GM10248 (cell line): ENCODE results near the gene GALNT17.

Experiments used
- CTCF ChIA-PET: fragments of 300-600 bp; sonication (Branson Sonifier 250); formaldehyde crosslinking; extraction: SDS; loops from one replicate; lab custom pipeline; 2021; ENCODE audit warnings: antibody characterized with exemption; lab: Yijun Ruan, JAX
- POLR2A ChIA-PET: fragments of 350-650 bp; sonication (Branson Sonifier 250); formaldehyde crosslinking; extraction: SDS; loops from one replicate; lab custom pipeline; 2020; ENCODE audit warnings: antibody characterized with exemption; lab: Yijun Ruan, JAX
- DNase-seq: peaks from one replicate; pipeline ENCODE4 v3.0.0; 2012; ENCODE audit errors: extremely low spot score
- TF ChIP-seq, protein P1 (sequence below): IDR thresholded peaks from 2 replicates; pipeline ENCODE4 v1.5.1; 2012; ENCODE audit warnings: mild to moderate bottlenecking, low read depth; ENCODE audit errors: extremely low read depth, missing control alignments, control extremely low read depth

GALNT17 gene

DNA sequence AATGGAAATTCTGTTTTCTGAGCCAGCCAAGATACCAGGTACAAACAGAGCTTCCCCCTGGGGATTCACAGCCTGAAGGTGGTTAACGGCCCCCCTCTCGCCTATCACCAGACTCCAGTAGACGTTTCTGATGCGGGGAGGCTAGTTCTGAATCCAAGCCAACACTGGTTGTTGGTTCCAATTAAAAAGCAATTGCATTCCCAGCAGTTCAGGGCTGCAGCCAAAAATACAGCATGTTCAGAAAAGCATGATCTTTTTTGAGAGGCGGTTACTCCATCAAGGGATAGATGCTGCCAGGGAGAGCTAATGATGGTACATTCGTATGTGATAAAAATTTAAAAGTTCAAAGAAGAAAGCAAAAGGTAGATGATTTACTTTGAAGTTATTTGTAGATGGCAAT, 481.0 kb downstream of the GALNT17 start:
- ChIA-PET CTCF (no interaction called here), POLR2A (no interaction called here)
- DNase-seq: no peak
- TF ChIP-seq, protein P1, sequence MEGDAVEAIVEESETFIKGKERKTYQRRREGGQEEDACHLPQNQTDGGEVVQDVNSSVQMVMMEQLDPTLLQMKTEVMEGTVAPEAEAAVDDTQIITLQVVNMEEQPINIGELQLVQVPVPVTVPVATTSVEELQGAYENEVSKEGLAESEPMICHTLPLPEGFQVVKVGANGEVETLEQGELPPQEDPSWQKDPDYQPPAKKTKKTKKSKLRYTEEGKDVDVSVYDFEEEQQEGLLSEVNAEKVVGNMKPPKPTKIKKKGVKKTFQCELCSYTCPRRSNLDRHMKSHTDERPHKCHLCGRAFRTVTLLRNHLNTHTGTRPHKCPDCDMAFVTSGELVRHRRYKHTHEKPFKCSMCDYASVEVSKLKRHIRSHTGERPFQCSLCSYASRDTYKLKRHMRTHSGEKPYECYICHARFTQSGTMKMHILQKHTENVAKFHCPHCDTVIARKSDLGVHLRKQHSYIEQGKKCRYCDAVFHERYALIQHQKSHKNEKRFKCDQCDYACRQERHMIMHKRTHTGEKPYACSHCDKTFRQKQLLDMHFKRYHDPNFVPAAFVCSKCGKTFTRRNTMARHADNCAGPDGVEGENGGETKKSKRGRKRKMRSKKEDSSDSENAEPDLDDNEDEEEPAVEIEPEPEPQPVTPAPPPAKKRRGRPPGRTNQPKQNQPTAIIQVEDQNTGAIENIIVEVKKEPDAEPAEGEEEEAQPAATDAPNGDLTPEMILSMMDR: no peak

DNA sequence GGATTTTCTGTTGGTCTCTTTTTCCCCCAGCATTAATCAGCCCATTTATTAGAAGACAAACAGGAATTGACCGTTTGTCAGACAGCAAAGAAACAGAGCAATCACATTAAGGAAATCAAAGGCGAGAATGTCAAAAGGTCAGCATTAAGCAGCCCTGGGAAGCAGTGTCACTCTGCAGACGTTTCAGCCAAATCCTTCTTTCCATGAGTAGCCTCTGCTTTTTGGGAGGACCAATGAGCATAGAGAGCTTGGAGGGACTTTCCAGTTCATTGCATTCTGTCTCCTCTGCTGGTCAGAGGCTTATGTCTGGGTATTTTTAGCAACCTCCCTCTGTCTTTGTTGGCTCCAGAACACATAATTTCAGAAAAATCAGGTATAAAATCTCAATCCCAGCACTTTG, 481.4 kb downstream of the GALNT17 start:
- ChIA-PET CTCF (no interaction called here), POLR2A (no interaction called here)
- TF ChIP-seq, protein P1: no peak
- DNase-seq: no peak

DNA sequence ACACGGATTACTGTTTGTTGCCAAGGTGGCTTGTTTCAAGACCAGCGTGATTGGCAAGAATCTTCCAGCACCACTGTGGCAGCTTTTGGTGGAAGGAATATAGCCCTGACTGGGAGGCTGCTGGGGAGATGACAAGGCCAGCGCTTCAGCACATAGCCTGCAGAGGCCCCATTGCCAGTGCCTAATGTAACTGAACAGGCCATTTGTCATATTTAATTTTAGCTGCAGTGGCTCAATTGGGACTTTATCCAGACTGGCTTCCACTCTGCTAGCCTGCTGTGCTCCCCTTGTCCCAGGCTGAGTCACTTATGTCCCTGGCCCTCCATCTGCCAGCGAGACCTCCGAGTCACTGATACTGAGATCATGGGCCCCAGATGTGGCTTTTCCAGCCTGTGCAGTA, 483.1 kb downstream of the GALNT17 start:
- TF ChIP-seq, protein P1: no peak
- ChIA-PET CTCF (no interaction called here), POLR2A (no interaction called here)
- DNase-seq: no peak

DNA sequence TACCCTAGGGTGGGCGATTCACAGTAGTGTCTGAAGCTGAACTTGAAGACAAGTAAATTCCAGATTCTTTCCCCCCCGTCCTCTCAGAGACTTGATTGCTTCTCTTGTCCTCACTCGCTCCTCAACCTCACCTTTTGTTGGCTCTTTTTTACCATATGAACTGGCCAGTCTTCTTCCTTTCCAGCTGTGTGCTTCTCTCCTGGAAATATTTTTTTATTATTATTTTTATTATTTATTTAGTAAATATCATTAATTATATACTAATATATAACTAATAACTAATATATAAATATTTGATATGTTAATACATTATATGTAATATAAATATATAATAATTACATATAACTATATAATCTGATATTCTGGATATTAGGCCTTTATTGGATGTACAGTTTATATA, 484.3 kb downstream of the GALNT17 start:
- CTCF ChIA-PET: no interaction called here
- TF ChIP-seq, protein P1: no peak
- no peak for DNase-seq
- POLR2A ChIA-PET: no interaction called here

DNA sequence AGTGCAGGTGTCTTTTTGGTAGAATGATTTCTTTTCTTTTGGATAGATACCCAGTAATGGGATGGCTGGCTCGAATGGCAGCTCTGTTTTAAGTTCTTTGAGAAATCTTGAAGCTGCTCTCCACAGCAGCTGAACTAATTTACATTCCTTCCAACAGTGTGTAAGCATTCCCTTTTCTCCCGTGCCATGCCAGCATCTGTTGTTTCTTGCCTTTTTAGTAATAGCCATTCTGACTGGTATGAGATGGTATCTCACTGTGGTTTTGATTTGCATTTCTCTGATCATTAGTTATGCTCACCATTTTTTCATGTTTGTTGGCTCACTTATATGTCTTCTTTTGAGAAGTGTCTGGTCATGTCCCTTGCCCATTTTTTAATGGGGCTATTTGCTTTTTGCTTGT, 486.3 kb downstream of the GALNT17 start:
- ChIA-PET POLR2A (no interaction called here), CTCF (no interaction called here)
- TF ChIP-seq, protein P1: no peak
- no peak for DNase-seq

DNA sequence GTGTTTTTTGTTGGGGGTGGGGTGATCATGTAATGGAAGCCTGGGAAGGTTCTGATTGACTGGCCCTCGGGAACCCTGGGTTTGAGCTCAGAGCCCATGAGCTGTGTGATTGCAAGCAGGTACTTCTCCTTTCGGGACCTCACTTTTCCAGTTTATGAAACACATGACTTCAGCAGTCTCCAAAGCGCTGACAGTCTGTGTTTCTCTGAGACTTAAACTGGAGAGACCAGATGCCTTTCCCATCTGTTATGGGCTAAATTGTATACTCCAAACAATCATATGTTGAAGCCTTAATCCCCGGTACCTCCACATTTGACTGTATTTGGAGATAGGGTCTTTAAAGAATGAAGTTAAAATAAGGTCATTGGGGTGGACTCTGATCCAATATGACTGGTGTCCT, 493.6 kb downstream of the GALNT17 start:
- DNase-seq: no peak
- CTCF ChIA-PET: no interaction called here
- POLR2A ChIA-PET: no interaction called here
- TF ChIP-seq, protein P1: no peak

DNA sequence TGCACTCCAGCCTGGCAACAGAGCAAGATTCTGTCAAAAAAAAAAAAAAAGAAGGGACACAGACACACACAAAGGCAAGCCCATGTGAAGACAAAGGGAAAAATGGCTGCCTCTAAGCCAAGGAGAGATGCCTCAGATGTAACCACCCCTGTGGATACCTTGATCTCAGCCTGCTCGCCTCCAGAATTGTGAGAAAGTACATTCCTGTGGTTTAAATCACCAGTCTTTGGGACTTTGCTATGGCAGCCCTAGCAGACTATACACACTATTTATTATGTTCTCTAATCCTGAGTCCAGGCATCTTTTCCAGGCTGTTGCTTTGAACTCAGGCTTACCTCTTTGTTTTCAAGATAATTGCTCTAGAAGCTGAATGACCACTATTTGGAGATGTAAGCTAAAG, 494.3 kb downstream of the GALNT17 start:
- CTCF ChIA-PET: no interaction called here
- DNase-seq: no peak
- POLR2A ChIA-PET: no interaction called here
- TF ChIP-seq, protein P1: no peak
